Measurements from ENCODE around the gene CAND2. TPM values are rescaled to one million over a fixed set of nuclear protein-coding genes. Genes with fewer than 3 reads are reported as not detected.

CAND2 gene
- total and polyA plus RNA-seq, 9 of the 15 experiments (the other 6 are each of a cell fraction or from before 2014, with no cell fraction given), result 0.91 to 14.9 (median 4.3) TPM

GRCh38 chr3:12810013-12810780, 13.7 kb downstream of the CAND2 start (continued):
- peak; percentile 58 for TF ChIP-seq REST (IDR thresholded peaks at IDR 0.05; ENCODE audit: borderline replicate concordance)
- TF ChIP-seq REST (CRISPR knock-in tag; IDR thresholded peaks at IDR 0.05; ENCODE audit: low read depth), result peak; percentile 47; the same call in 1 of the 2 replicates
- TF ChIP-seq NRF1 (conservative IDR thresholded peaks at IDR 0.05 in 1 of 2, IDR thresholded peaks at IDR 0.05 in 1 of 2), result peak; percentile 88 to 90
- peak; percentile 63; the same call in 1 of the 2 replicates for TF ChIP-seq RBFOX2 (IDR thresholded peaks at IDR 0.05; ENCODE audit: low read depth, low read length)
- TF ChIP-seq SPI1 (IDR thresholded peaks at IDR 0.05; ENCODE audit: borderline replicate concordance, low read depth, low read length), result no peak
- TF ChIP-seq PHF8 (IDR thresholded peaks at IDR 0.05; ENCODE audit: borderline replicate concordance, low read length), result peak; percentile 83; the same call in 1 of the 2 replicates
- no peak for TF ChIP-seq THRAP3 (IDR thresholded peaks at IDR 0.05; ENCODE audit: borderline replicate concordance)
- TF ChIP-seq ZC3H8 (IDR thresholded peaks at IDR 0.05), result no peak
- TF ChIP-seq, protein P1, sequence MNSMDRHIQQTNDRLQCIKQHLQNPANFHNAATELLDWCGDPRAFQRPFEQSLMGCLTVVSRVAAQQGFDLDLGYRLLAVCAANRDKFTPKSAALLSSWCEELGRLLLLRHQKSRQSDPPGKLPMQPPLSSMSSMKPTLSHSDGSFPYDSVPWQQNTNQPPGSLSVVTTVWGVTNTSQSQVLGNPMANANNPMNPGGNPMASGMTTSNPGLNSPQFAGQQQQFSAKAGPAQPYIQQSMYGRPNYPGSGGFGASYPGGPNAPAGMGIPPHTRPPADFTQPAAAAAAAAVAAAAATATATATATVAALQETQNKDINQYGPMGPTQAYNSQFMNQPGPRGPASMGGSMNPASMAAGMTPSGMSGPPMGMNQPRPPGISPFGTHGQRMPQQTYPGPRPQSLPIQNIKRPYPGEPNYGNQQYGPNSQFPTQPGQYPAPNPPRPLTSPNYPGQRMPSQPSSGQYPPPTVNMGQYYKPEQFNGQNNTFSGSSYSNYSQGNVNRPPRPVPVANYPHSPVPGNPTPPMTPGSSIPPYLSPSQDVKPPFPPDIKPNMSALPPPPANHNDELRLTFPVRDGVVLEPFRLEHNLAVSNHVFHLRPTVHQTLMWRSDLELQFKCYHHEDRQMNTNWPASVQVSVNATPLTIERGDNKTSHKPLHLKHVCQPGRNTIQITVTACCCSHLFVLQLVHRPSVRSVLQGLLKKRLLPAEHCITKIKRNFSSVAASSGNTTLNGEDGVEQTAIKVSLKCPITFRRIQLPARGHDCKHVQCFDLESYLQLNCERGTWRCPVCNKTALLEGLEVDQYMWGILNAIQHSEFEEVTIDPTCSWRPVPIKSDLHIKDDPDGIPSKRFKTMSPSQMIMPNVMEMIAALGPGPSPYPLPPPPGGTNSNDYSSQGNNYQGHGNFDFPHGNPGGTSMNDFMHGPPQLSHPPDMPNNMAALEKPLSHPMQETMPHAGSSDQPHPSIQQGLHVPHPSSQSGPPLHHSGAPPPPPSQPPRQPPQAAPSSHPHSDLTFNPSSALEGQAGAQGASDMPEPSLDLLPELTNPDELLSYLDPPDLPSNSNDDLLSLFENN (IDR thresholded peaks at IDR 0.05; ENCODE audit: low read depth in 2 of 2, low read length in 2 of 2), result 0 out of 4 replicates have a peak, but pooled peaks of 1 of the 2 experiments have one; percentile 54
- TF ChIP-seq HMGXB4 (CRISPR knock-in tag; IDR thresholded peaks at IDR 0.05), result peak; percentile 97
- no peak for TF ChIP-seq ZNF347 (CRISPR knock-in tag; IDR thresholded peaks at IDR 0.05; ENCODE audit: low read depth)
- TF ChIP-seq ZEB2 (IDR thresholded peaks at IDR 0.05), result no peak
- peak; percentile 97 for TF ChIP-seq HMGN3 (IDR thresholded peaks at IDR 0.05; ENCODE audit: borderline replicate concordance, extremely low read depth, insufficient read length, low read depth, low read length)
- peak; percentile 73 for TF ChIP-seq DACH1 (IDR thresholded peaks at IDR 0.05; ENCODE audit: partially characterized antibody)

Measured in K562 (cell line).